K562 (cell line): ENCODE data around the gene ULK1. TPM values are rescaled to one million over a fixed set of nuclear protein-coding genes. Genes with fewer than 3 reads are reported as not detected.

Experiments used
- ATAC-seq: fragments of 200-7000 bp; cut with Tn5 transposase; 3 replicates; pipeline ENCODE4 v1.9.1; 2020; ENCODE audit warnings: moderate library complexity
- BruUV-seq: library from RNA; stranded (reverse); fragments of 400-500 nt; replicated peaks from 2 replicates; lab custom pipeline; 2021; lab: Mats Ljungman, UMichigan
- CTCF ChIA-PET: fragments of 300-600 bp; formaldehyde crosslinking; extraction: SDS; loops from one replicate; lab custom pipeline; 2021; ENCODE audit warnings: low intra/inter-chr PET ratio; lab: Yijun Ruan, JAX
- POLR2A ChIA-PET: fragments of 300-600, 350-650 bp; sonication (Branson Sonifier 250); formaldehyde crosslinking; extraction: SDS; loops from one replicate; lab custom pipeline; 2021; ENCODE audit warnings: antibody characterized with exemption, inconsistent platforms; lab: Yijun Ruan, JAX
- DNase-seq, 4 experiments: peaks; one replicate each; pipeline versions ENCODE4 v3.0.0 to v3.0.0-alpha.2; 2011 to 2018; ENCODE audit warnings: low spot score in 3 of 4, mixed read lengths in 3 of 4; ENCODE audit errors: extremely low read depth in 1 of 4
- FAIRE-seq: peaks from 2 replicates; lab custom pipeline; 2011; peaks lifted over from hg19 to GRCh38; lab: Jason Lieb, UNC
- H2AFZ ChIP-seq: 2 replicates; pipeline ENCODE4 v1.6.0; 2011; ENCODE audit warnings: low read depth, low read length, control low read depth, inconsistent platforms
- H3K27ac ChIP-seq: fragments of 200-600 bp; 3 replicates; pipeline ENCODE4 v1.8.0; 2011; ENCODE audit warnings: low read depth, mild to moderate bottlenecking, control low read depth, inconsistent platforms, low read length, moderate library complexity, mixed read lengths; ENCODE audit errors: extremely low read depth
- H3K27me3 ChIP-seq, 2 experiments: fragments of 300-600 bp in 1 of 2; 2 replicates in 1 of 2; 3 replicates in 1 of 2; pipeline versions ENCODE4 v1.6.0 to v1.8.0; 2011; ENCODE audit warnings: inconsistent platforms in 2 of 2, low read length in 2 of 2, mild to moderate bottlenecking in 1 of 2, mixed read lengths in 1 of 2, moderate library complexity in 1 of 2; ENCODE audit not compliant: control insufficient read depth in 2 of 2, insufficient read depth in 2 of 2
- H3K36me3 ChIP-seq: fragments of 300-600 bp; 3 replicates; pipeline ENCODE4 v1.8.0; 2011; ENCODE audit warnings: mild to moderate bottlenecking, low read length, inconsistent platforms; ENCODE audit not compliant: control insufficient read depth, insufficient read depth
- H3K4me1 ChIP-seq, 2 experiments: fragments of 200-600 bp in 1 of 2; replicated peaks in 1 of 2; 2 replicates in 1 of 2; 3 replicates in 1 of 2; pipeline versions ENCODE4 v1.5.1 to v1.8.0; 2011; ENCODE audit warnings: inconsistent platforms in 2 of 2, low read length in 2 of 2, mild to moderate bottlenecking in 1 of 2, mixed read lengths in 1 of 2, moderate library complexity in 1 of 2; ENCODE audit not compliant: control insufficient read depth in 2 of 2, insufficient read depth in 2 of 2
- H3K4me2 ChIP-seq: 2 replicates; pipeline ENCODE4 v1.6.1; 2011; ENCODE audit warnings: low read length, control low read depth, inconsistent platforms, mixed read lengths; ENCODE audit not compliant: insufficient read depth
- H3K4me3 ChIP-seq: fragments of 200-600 bp; sonication (generic), shearing (Covaris generic); 2 replicates; pipeline ENCODE4 v1.5.1; 2016; ENCODE audit warnings: control low read depth, inconsistent platforms
- H3K79me2 ChIP-seq: fragments of 200-600 bp; 3 replicates; pipeline ENCODE4 v1.8.0; 2011; ENCODE audit warnings: low read length, inconsistent platforms; ENCODE audit not compliant: control insufficient read depth, insufficient read depth
- H3K9ac ChIP-seq, 2 experiments: 2 replicates each; pipeline versions ENCODE4 v1.6.0 to v1.6.1; 2011; ENCODE audit warnings: low read depth in 2 of 2, low read length in 2 of 2, control low read depth in 1 of 2, inconsistent platforms in 1 of 2, mild to moderate bottlenecking in 1 of 2, mixed read lengths in 1 of 2; ENCODE audit not compliant: insufficient read depth in 1 of 2
- H3K9me1 ChIP-seq: one replicate; pipeline ENCODE4 v1.6.0; 2011; ENCODE audit warnings: inconsistent platforms, mild to moderate bottlenecking, low read length, moderate library complexity; ENCODE audit not compliant: control insufficient read depth, insufficient read depth
- H3K9me3 ChIP-seq: replicated peaks from 2 replicates; pipeline ENCODE4 v1.5.1; 2011; ENCODE audit warnings: low read depth, low read length, inconsistent platforms; ENCODE audit not compliant: control insufficient read depth, insufficient read depth
- H4K20me1 ChIP-seq: replicated peaks from 2 replicates; pipeline ENCODE4 v1.6.1; 2011; ENCODE audit warnings: low read length, inconsistent platforms, mixed read lengths; ENCODE audit not compliant: control insufficient read depth, insufficient read depth
- ATF3 ChIP-seq, 2 experiments: fragments of 450-650 bp in 1 of 2; sonication (generic) in 1 of 2; formaldehyde crosslinking in 1 of 2; IDR thresholded peaks in 1 of 2; conservative IDR thresholded peaks in 1 of 2; 2 replicates each; pipeline versions ENCODE4 v1.6.1 to v1.8.1; 2016 to 2023; ENCODE audit warnings: mild to moderate bottlenecking in 2 of 2, moderate library complexity in 2 of 2, inconsistent platforms in 1 of 2, missing genetic modification reagents in 1 of 2
- CAMTA2 ChIP-seq: fragments of 250-450 bp; sonication (Bioruptor Pico); conservative IDR thresholded peaks from 2 replicates; pipeline ENCODE4 v1.5.1; 2022
- HSF4 ChIP-seq: fragments of 250-450 bp; sonication (Bioruptor Pico); IDR thresholded peaks from 2 replicates; pipeline ENCODE4 v2.1.2; 2022; ENCODE audit warnings: mild to moderate bottlenecking, moderate library complexity, borderline replicate concordance
- JUND ChIP-seq, 2 experiments: IDR thresholded peaks; 2 replicates in 1 of 2; 3 replicates in 1 of 2; pipeline ENCODE4 v1.6.1; 2011; ENCODE audit warnings: borderline replicate concordance in 2 of 2, low read depth in 2 of 2, low read length in 2 of 2, improper control_type of control experiment in 1 of 2, missing biosample characterization in 1 of 2, missing genetic modification characterization in 1 of 2, missing genetic modification reagents in 1 of 2
- NBN ChIP-seq: fragments of 450-650 bp; IDR thresholded peaks from 2 replicates; pipeline ENCODE4 v1.6.1; 2016; ENCODE audit warnings: low read depth, mild to moderate bottlenecking
- NCOA2 ChIP-seq, 2 experiments: fragments of 450-650 bp; IDR thresholded peaks; 2 replicates each; pipeline ENCODE4 v1.6.1; 2018; ENCODE audit warnings: mild to moderate bottlenecking in 2 of 2, moderate library complexity in 1 of 2; ENCODE audit not compliant: partially characterized antibody in 2 of 2
- POLR2A ChIP-seq: fragments of 450-650 bp; conservative IDR thresholded peaks from 2 replicates; pipeline ENCODE4 v1.6.1; 2016
- POLR2G ChIP-seq: fragments of 200-400 bp; formaldehyde crosslinking; IDR thresholded peaks from 2 replicates; pipeline ENCODE4 v1.6.1; 2017; ENCODE audit warnings: low read depth, mild to moderate bottlenecking, antibody characterized with exemption, low read length, moderate library complexity
- RB1 ChIP-seq: fragments of 450-650 bp; IDR thresholded peaks from 2 replicates; pipeline ENCODE4 v1.6.1; 2017; ENCODE audit warnings: low read depth, mild to moderate bottlenecking
- RBM22 ChIP-seq: fragments of 200-400 bp; formaldehyde crosslinking; IDR thresholded peaks from 2 replicates; pipeline ENCODE4 v1.6.1; 2018; ENCODE audit warnings: low read length, low read depth; ENCODE audit not compliant: poor library complexity, severe bottlenecking
- ZBTB33 ChIP-seq: sonication (generic); formaldehyde crosslinking; IDR thresholded peaks from 2 replicates; pipeline ENCODE4 v1.8.1; 2023; ENCODE audit warnings: mild to moderate bottlenecking, missing genetic modification reagents
- ZNF780A ChIP-seq: fragments of 250-450 bp; sonication (Bioruptor Pico); IDR thresholded peaks from 2 replicates; pipeline ENCODE4 v1.5.0; 2021; ENCODE audit warnings: mild to moderate bottlenecking
- ZNF830 ChIP-seq: fragments of 250-450 bp; sonication (Bioruptor Pico); IDR thresholded peaks from 2 replicates; pipeline ENCODE4 v1.5.0; 2021; ENCODE audit warnings: mild to moderate bottlenecking
- WGBS: fragments of 100-300 bp; shearing (Covaris generic); methylation state at CpG from one replicate; pipeline ENCODE4 v1.1.6; 2016; ENCODE audit warnings: low coverage, mixed read lengths; ENCODE audit not compliant: insufficient coverage; ENCODE audit errors: missing lambda C conversion rate; 5-methylcytosine and 5-hydroxymethylcytosine counted together
- in situ Hi-C: fragments of 300-500 bp; cut with MboI; formaldehyde crosslinking; loops from 4 replicates; pipeline ENCODE4 v1.15.0; 2018; ENCODE audit warnings: inconsistent platforms, mixed read lengths
- intact Hi-C: fragments of 100-400 bp; cut with micrococcal nuclease; formaldehyde crosslinking; loops from 2 replicates; pipeline ENCODE4 v1.14.2; 2022
- polyA plus RNA-seq, 8 experiments: library from polyadenylated mRNA; depleted of rRNA in 4 of 8; stranded (reverse) in 5 of 8; unstranded in 3 of 8; fragments of >200 nt; fragmentation: Nextera tagmentation in 2 of 8; fragmentation: Illumina TruSeq in 1 of 8; extraction: Ambion mirVana in 2 of 8; extraction: Trizol in 1 of 8; gene quantifications; 2 replicates each; pipeline versions ENCODE4 v1.2.1 to v1.2.3, GENCODE V29; 2011 to 2014; ENCODE audit warnings: inconsistent platforms in 1 of 8, missing spikeins in 1 of 8
- total RNA-seq, 7 experiments: library from RNA; depleted of rRNA in 6 of 7; stranded (reverse); fragments of >200 nt in 6 of 7; fragmentation: Illumina TruSeq in 2 of 7; extraction: Trizol in 2 of 7; gene quantifications; 2 replicates each; pipeline versions ENCODE4 v1.2.1 to v1.2.3, GENCODE V29; 2011 to 2021; ENCODE audit warnings: low replicate concordance in 1 of 7
- TF ChIP-seq, protein P1 (sequence below): sonication (generic); formaldehyde crosslinking; IDR thresholded peaks from 2 replicates; pipeline ENCODE4 v1.9.0; 2022; ENCODE audit warnings: mild to moderate bottlenecking, missing genetic modification reagents

The ULK1 gene
- total and polyA plus RNA-seq, 9 of the 15 experiments (the other 6 are each of a cell fraction or from before 2014, with no cell fraction given): 0.15 to 29.4 (median 2.5) TPM

DNA sequence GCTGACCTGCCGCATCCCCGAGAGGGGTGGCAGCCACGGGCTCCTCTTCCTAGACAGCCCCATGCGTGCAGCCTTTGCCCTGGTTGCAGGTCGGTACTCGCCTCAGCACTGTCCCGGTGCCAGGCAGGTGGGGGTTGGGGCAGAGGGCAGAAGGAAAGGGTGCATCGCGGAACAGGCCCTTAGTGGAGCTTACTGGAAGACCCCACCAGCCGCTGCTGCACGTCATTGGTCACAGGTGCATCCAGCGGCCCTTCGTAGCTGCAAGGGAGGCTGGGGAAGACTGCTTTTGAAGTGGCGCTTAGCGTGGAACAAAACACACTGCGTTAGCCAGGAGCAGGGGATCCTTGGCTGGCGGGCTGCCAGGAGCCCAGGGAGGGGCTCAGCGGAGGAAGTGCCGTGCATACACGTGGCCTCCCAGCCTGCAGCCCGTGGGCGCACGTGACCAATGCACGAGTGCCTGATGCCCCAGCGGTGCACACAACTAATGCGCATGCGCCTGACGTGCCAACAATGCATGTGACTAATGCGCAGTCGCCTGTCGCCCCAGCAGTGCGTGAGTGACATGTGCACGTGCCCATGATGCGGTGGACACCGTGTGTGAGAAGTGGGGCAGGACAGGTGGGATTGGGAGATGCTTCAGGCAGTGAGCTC, 50.3 kb downstream of the ULK1 start (continued):
- TF ChIP-seq ZBTB33 (CRISPR knock-in tag): peak; percentile 99
- no peak for TF ChIP-seq HSF4
- TF ChIP-seq, protein P1, sequence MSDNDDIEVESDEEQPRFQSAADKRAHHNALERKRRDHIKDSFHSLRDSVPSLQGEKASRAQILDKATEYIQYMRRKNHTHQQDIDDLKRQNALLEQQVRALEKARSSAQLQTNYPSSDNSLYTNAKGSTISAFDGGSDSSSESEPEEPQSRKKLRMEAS (CRISPR knock-in tag): peak; percentile 20; the same call in 1 of the 2 replicates
- no peak for TF ChIP-seq NCOA2 (IDR thresholded peaks at IDR 0.05; ENCODE audit: partially characterized antibody in 2 of 2)
- peak; percentile 55; the same call in 1 of the 2 replicates for TF ChIP-seq POLR2A
- peak; percentile 74 for TF ChIP-seq POLR2G
- TF ChIP-seq RBM22: peak; percentile 57

DNA sequence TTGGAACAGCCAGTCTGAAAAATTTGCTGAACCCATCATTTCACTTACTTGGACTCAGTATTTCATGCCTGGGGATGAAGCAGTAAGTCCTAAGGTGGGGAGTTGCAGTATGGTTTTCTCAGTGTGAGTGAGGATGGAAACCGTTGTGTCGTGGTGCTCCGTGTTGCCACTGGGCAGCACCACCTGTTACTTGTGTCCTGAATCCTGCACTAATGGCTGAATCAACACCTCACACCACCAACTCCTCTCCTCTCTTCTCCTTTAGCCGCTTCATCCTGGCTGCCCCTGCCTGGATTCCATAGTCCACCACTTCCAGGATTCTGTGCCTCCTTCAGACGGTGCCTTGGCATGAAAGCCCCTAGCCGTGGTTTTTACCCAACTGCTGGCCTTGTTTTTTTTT, 52.3 kb downstream of the ULK1 start:
- in situ Hi-C loops: no loop called here
- FAIRE-seq: no peak

More for the DNA sequence above, 52.3 kb downstream of the ULK1 start:
- no peaks in the 10 kb centered on the region for H3K9me3 ChIP-seq
- no peak for DNase-seq
- no peak overlapping the region for H3K4me2 ChIP-seq
- peaks cover 15 to 48% of the 10 kb centered on the region in 2 experiments for H3K4me1 ChIP-seq
- no peaks in the 10 kb centered on the region for H3K27me3 ChIP-seq
- H3K27ac ChIP-seq: no peak overlapping the region
- H3K9me1 ChIP-seq: no peaks in the 10 kb centered on the region
- POLR2A ChIA-PET: interaction anchor here (0.6 to 1.3 kb wide), 4 partner anchors 17 to 1080 kb away, joined by 3 to 4 read pairs (median 3); no protein-coding TSS in a partner anchor
- no peaks in the 10 kb centered on the region; the same call in 1 of the 2 replicates for H4K20me1 ChIP-seq
- peaks cover 28% of the 10 kb centered on the region; the same call in 2 of the 3 replicates for H3K36me3 ChIP-seq
- no peak for TF ChIP-seq CAMTA2 (CRISPR knock-in tag)
- TF ChIP-seq RB1: no peak
- TF ChIP-seq ZNF780A (CRISPR knock-in tag): no peak
- TF ChIP-seq ZNF830: no peak
- TF ChIP-seq JUND (IDR thresholded peaks at IDR 0.05; ENCODE audit: borderline replicate concordance, low read depth, low read length): no peak
- no peak for TF ChIP-seq JUND (tag; IDR thresholded peaks at IDR 0.05; ENCODE audit: borderline replicate concordance, low read depth, low read length)
- TF ChIP-seq NBN: no peak
- no peak for TF ChIP-seq ATF3 (IDR thresholded peaks at IDR 0.05)
- TF ChIP-seq ATF3 (CRISPR knock-in tag; conservative IDR thresholded peaks at IDR 0.05): no peak
- TF ChIP-seq, all 486 proteins: peak for 0
- no peak for ATAC-seq
- Histone ChIP-seq H3K4me3 (no peak overlapping the region), H3K9ac (no peak overlapping the region), H2AFZ (no peak overlapping the region), H3K79me2 (peaks cover 20% of the 10 kb centered on the region)
- WGBS: 83% methylated on average over 6 of the region's 6 CpGs
- CTCF ChIA-PET: no interaction called here
- intact Hi-C loops: no loop called here
- no TSS peak for BruUV-seq
